Measurements from ENCODE around the gene FTSJ1.

FTSJ1 gene

DNA sequence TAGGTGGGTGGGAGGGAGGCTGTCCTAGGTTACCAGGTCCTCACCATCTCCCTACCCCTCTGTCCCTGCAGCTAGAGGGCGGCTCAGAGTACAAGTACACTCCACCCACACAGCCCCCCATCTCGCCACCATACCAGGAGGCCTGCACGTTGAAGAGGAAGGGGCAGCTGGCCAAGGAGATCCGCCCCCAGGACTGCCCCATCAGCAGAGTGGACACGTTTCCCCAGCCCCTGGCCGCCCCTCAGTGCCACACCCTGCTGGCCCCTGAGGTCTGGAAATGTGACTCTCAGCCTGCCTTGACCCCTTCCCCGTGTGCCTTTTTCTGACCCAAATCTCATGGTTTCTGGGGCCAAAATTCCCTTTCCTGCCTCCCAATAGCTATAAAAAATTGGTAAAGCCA, 6.5 kb downstream of the FTSJ1 start:
- no peaks in the 10 kb centered on the region for H3K9me3 ChIP-seq (ENCODE audit: low read length)
- H3K36me3 ChIP-seq (ENCODE audit: insufficient read depth, low read length) = peaks cover 6% of the 10 kb centered on the region
- no peak overlapping the region for H3K9ac ChIP-seq (ENCODE audit: low read length)
- H3K4me3 ChIP-seq (ENCODE audit: low read depth in 1 of 2, low read length in 2 of 2) = no peak overlapping the region
- H3K27me3 ChIP-seq (ENCODE audit: control insufficient read depth in 1 of 2, insufficient read depth in 2 of 2, low read length in 2 of 2) = peaks cover 0 to 4% of the 10 kb centered on the region in 2 donors
- H3K27ac ChIP-seq (ENCODE audit: low read depth, low read length) = no peak overlapping the region
- H3K4me1 ChIP-seq (ENCODE audit: insufficient read depth, low read length) = no peaks in the 10 kb centered on the region

DNA sequence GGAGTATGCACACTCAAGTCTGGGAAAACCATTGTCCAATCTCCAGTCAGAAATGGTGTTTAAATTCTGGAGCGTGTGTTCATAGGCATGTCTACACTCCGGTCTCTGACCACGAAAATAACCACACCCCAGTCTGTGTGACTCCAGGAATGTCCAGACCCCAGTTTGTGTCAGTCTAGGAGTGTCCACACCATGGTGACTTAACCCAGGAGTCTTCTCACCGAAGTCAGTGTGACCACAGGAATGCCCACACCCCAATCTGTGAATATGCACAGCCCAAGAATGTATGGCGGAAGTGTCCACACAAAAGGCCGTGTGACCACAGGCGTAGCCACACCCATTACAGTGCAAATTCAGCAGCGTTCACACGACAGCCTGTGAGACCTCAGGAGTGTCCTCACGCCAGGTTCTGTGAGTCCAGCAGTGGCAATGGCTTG, 11.4 kb downstream of the FTSJ1 start:
- Histone ChIP-seq H3K27me3 (ENCODE audit: control insufficient read depth in 1 of 2, insufficient read depth in 2 of 2, low read length in 2 of 2) (peaks cover 0 to 1% of the 10 kb centered on the region in 2 donors), H3K27ac (ENCODE audit: low read depth, low read length) (no peak overlapping the region), H3K9ac (ENCODE audit: low read length) (no peak overlapping the region), H3K36me3 (ENCODE audit: insufficient read depth, low read length) (no peaks in the 10 kb centered on the region), H3K4me3 (ENCODE audit: low read depth in 1 of 2, low read length in 2 of 2) (no peak overlapping the region), H3K4me1 (ENCODE audit: insufficient read depth, low read length) (no peaks in the 10 kb centered on the region), H3K9me3 (ENCODE audit: low read length) (no peaks in the 10 kb centered on the region)

GRCh38 chrX:48488034-48488433, 12.0 kb downstream of the FTSJ1 start:
- Histone ChIP-seq H3K27me3 (ENCODE audit: control insufficient read depth in 1 of 2, insufficient read depth in 2 of 2, low read length in 2 of 2) (no peaks in the 10 kb centered on the region), H3K36me3 (ENCODE audit: insufficient read depth, low read length) (no peaks in the 10 kb centered on the region), H3K9me3 (ENCODE audit: low read length) (no peaks in the 10 kb centered on the region), H3K9ac (ENCODE audit: low read length) (no peak overlapping the region), H3K4me3 (ENCODE audit: low read depth in 1 of 2, low read length in 2 of 2) (no peak overlapping the region), H3K4me1 (ENCODE audit: insufficient read depth, low read length) (no peaks in the 10 kb centered on the region), H3K27ac (ENCODE audit: low read depth, low read length) (no peak overlapping the region)

GRCh38 chrX:48489296-48489695, 13.3 kb downstream of the FTSJ1 start:
- no peaks in the 10 kb centered on the region for H3K9me3 ChIP-seq (ENCODE audit: low read length)
- H3K4me1 ChIP-seq (ENCODE audit: insufficient read depth, low read length) = no peaks in the 10 kb centered on the region
- H3K4me3 ChIP-seq (ENCODE audit: low read depth in 1 of 2, low read length in 2 of 2) = no peak overlapping the region
- H3K9ac ChIP-seq (ENCODE audit: low read length) = no peak overlapping the region
- no peaks in the 10 kb centered on the region for H3K36me3 ChIP-seq (ENCODE audit: insufficient read depth, low read length)
- H3K27me3 ChIP-seq (ENCODE audit: control insufficient read depth in 1 of 2, insufficient read depth in 2 of 2, low read length in 2 of 2) = no peaks in the 10 kb centered on the region
- no peak overlapping the region for H3K27ac ChIP-seq (ENCODE audit: low read depth, low read length)

DNA sequence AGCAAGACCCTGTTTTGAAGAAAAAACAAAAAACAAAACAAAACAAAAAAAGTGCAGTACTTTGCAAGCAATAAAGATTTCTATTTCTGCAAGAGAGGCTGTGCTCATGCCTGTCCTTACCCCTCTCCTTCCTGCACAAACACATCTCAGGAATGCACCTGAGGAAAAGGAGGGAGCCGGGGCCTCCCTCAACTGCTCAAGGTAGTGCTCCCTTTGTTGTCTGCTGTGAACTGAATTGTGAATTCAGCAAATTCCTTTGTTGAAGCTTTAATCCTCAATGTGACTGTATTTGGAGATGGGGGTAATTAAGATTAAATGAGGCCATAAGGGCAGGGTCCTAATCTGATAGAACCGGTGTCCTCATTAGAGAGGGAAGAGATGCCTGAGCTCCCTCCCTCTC, 13.9 kb downstream of the FTSJ1 start:
- Histone ChIP-seq H3K36me3 (ENCODE audit: insufficient read depth, low read length) (no peaks in the 10 kb centered on the region), H3K27ac (ENCODE audit: low read depth, low read length) (no peak overlapping the region), H3K9me3 (ENCODE audit: low read length) (no peaks in the 10 kb centered on the region), H3K4me3 (ENCODE audit: low read depth in 1 of 2, low read length in 2 of 2) (no peak overlapping the region), H3K4me1 (ENCODE audit: insufficient read depth, low read length) (no peaks in the 10 kb centered on the region), H3K27me3 (ENCODE audit: control insufficient read depth in 1 of 2, insufficient read depth in 2 of 2, low read length in 2 of 2) (no peaks in the 10 kb centered on the region), H3K9ac (ENCODE audit: low read length) (no peak overlapping the region)

- H3K4me1 ChIP-seq (ENCODE audit: insufficient read depth, low read length) = no peaks in the 10 kb centered on the region
- no peak overlapping the region for H3K27ac ChIP-seq (ENCODE audit: low read depth, low read length)
- H3K36me3 ChIP-seq (ENCODE audit: insufficient read depth, low read length) = no peaks in the 10 kb centered on the region
- no peaks in the 10 kb centered on the region for H3K27me3 ChIP-seq (ENCODE audit: control insufficient read depth in 1 of 2, insufficient read depth in 2 of 2, low read length in 2 of 2)
- no peak overlapping the region for H3K9ac ChIP-seq (ENCODE audit: low read length)
- H3K4me3 ChIP-seq (ENCODE audit: low read depth in 1 of 2, low read length in 2 of 2) = no peak overlapping the region
- H3K9me3 ChIP-seq (ENCODE audit: low read length) = no peaks in the 10 kb centered on the region
Observed at GRCh38 chrX:48490661-48491060, 14.7 kb downstream of the FTSJ1 start.

- no peaks in the 10 kb centered on the region for H3K4me1 ChIP-seq (ENCODE audit: insufficient read depth, low read length)
Observed at GRCh38 chrX:48491809-48492208, 15.8 kb downstream of the FTSJ1 start.

GRCh38 chrX:48492293-48492910, 16.4 kb downstream of the FTSJ1 start:
- Histone ChIP-seq H3K4me1 (ENCODE audit: insufficient read depth, low read length) (no peaks in the 10 kb centered on the region), H3K9ac (ENCODE audit: low read length) (no peak overlapping the region), H3K27ac (ENCODE audit: low read depth, low read length) (no peak overlapping the region), H3K36me3 (ENCODE audit: insufficient read depth, low read length) (no peaks in the 10 kb centered on the region), H3K27me3 (ENCODE audit: control insufficient read depth in 1 of 2, insufficient read depth in 2 of 2, low read length in 2 of 2) (peaks cover 0 to 6% of the 10 kb centered on the region in 2 donors), H3K4me3 (ENCODE audit: low read depth in 1 of 2, low read length in 2 of 2) (no peak overlapping the region), H3K9me3 (ENCODE audit: low read length) (no peaks in the 10 kb centered on the region)

More at GRCh38 chrX:48491809-48492208, 15.8 kb downstream of the FTSJ1 start:
- Histone ChIP-seq H3K36me3 (ENCODE audit: insufficient read depth, low read length) (no peaks in the 10 kb centered on the region), H3K27ac (ENCODE audit: low read depth, low read length) (no peak overlapping the region), H3K9me3 (ENCODE audit: low read length) (no peaks in the 10 kb centered on the region), H3K9ac (ENCODE audit: low read length) (no peak overlapping the region), H3K27me3 (ENCODE audit: control insufficient read depth in 1 of 2, insufficient read depth in 2 of 2, low read length in 2 of 2) (peaks cover 0 to 6% of the 10 kb centered on the region in 2 donors), H3K4me3 (ENCODE audit: low read depth in 1 of 2, low read length in 2 of 2) (no peak overlapping the region)

- Histone ChIP-seq H3K4me1 (ENCODE audit: insufficient read depth, low read length) (no peaks in the 10 kb centered on the region), H3K4me3 (ENCODE audit: low read depth in 1 of 2, low read length in 2 of 2) (no peak overlapping the region), H3K27ac (ENCODE audit: low read depth, low read length) (no peak overlapping the region), H3K9me3 (ENCODE audit: low read length) (no peaks in the 10 kb centered on the region), H3K27me3 (ENCODE audit: control insufficient read depth in 1 of 2, insufficient read depth in 2 of 2, low read length in 2 of 2) (peaks cover 0 to 6% of the 10 kb centered on the region in 2 donors), H3K9ac (ENCODE audit: low read length) (no peak overlapping the region), H3K36me3 (ENCODE audit: insufficient read depth, low read length) (no peaks in the 10 kb centered on the region)
Observed at GRCh38 chrX:48493890-48494364, 17.9 kb downstream of the FTSJ1 start.

DNA sequence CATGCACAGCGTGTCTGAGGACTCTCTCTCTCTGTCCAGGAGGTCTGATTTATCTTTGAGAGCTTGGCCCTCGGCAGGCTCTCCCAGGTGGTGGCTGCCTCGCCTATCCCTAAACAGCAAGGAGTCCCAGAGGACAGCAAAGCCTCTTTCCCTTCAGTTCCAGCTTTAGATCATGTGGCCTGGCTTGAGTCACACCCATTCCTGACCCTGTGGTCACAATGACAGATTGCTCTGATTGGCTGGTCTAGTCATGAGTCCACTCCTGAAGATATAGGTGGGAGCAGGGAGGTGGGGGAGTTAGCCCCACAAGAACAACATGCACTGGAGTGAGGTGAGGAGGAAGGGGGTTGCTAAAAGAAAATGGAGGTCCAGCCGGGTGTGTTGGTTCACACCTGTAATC, 20.7 kb downstream of the FTSJ1 start:
- H3K27me3 ChIP-seq (ENCODE audit: control insufficient read depth in 1 of 2, insufficient read depth in 2 of 2, low read length in 2 of 2) = peaks cover 0 to 6% of the 10 kb centered on the region in 2 donors
- H3K36me3 ChIP-seq (ENCODE audit: insufficient read depth, low read length) = no peaks in the 10 kb centered on the region
- H3K9me3 ChIP-seq (ENCODE audit: low read length) = no peaks in the 10 kb centered on the region
- no peaks in the 10 kb centered on the region for H3K4me1 ChIP-seq (ENCODE audit: insufficient read depth, low read length)
- H3K4me3 ChIP-seq (ENCODE audit: low read depth in 1 of 2, low read length in 2 of 2) = no peak overlapping the region
- H3K27ac ChIP-seq (ENCODE audit: low read depth, low read length) = no peak overlapping the region
- no peak overlapping the region for H3K9ac ChIP-seq (ENCODE audit: low read length)

DNA sequence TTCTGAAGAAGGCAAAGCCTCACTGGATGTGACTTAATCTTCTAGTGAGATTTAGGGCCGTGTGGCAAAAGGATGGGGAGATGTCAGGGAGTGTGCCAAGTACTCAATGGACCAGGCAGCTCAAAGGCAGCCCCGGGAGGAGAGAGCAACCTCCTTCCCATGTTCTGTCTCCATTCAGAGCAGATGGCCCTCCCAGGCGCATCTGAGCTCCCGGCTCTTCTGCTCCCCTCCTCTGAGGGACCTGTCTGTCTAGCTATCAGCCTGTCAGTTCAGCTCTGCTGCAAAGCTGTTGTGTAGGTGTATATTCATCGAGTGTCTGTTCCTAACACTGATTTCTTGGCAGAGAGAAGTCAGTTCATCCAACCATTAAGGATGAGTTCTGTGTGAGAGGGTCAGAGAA, 21.9 kb downstream of the FTSJ1 start:
- Histone ChIP-seq H3K9me3 (ENCODE audit: low read length) (no peaks in the 10 kb centered on the region), H3K9ac (ENCODE audit: low read length) (no peak overlapping the region), H3K36me3 (ENCODE audit: insufficient read depth, low read length) (no peaks in the 10 kb centered on the region), H3K27me3 (ENCODE audit: control insufficient read depth in 1 of 2, insufficient read depth in 2 of 2, low read length in 2 of 2) (peaks cover 0 to 6% of the 10 kb centered on the region in 2 donors), H3K4me3 (ENCODE audit: low read depth in 1 of 2, low read length in 2 of 2) (no peak overlapping the region), H3K4me1 (ENCODE audit: insufficient read depth, low read length) (no peaks in the 10 kb centered on the region), H3K27ac (ENCODE audit: low read depth, low read length) (no peak overlapping the region)

GRCh38 chrX:48498374-48498809, 22.4 kb downstream of the FTSJ1 start:
- Histone ChIP-seq H3K4me3 (ENCODE audit: low read depth in 1 of 2, low read length in 2 of 2) (no peak overlapping the region), H3K27ac (ENCODE audit: low read depth, low read length) (no peak overlapping the region), H3K9ac (ENCODE audit: low read length) (no peak overlapping the region), H3K27me3 (ENCODE audit: control insufficient read depth in 1 of 2, insufficient read depth in 2 of 2, low read length in 2 of 2) (peaks cover 0 to 6% of the 10 kb centered on the region in 2 donors), H3K4me1 (ENCODE audit: insufficient read depth, low read length) (no peaks in the 10 kb centered on the region), H3K9me3 (ENCODE audit: low read length) (no peaks in the 10 kb centered on the region), H3K36me3 (ENCODE audit: insufficient read depth, low read length) (no peaks in the 10 kb centered on the region)

All from muscle layer of colon (tissue), 2 donors.